ENCODE results near the gene COL17A1.

GRCh38 chr10:104038958-104039752 lies 46.5 kb downstream of the COL17A1 start:
- TF ChIP-seq EZH2 (IDR thresholded peaks at IDR 0.05; ENCODE audit: low read length, missing control alignments) (no peak), CTCF (conservative IDR thresholded peaks at IDR 0.05 in 1 of 2, IDR thresholded peaks at IDR 0.05 in 1 of 2; ENCODE audit: low read depth in 1 of 2, low read length in 2 of 2) (no peak)

All from fibroblast of lung (primary cell).